Breast epithelium (tissue), 4 donors: ENCODE measurements around the gene NDFIP2. TPM values are rescaled to one million over a fixed set of nuclear protein-coding genes. Genes with fewer than 3 reads are reported as not detected.

Experiments used
- DNase-seq, 2 donors: peaks; one replicate each; pipeline ENCODE4 v3.0.0-alpha.2; 2019; ENCODE audit warnings: low spot score in 2 of 2
- H3K27ac ChIP-seq, 2 donors: fragments of 200-600 bp; sonication (generic) in 1 of 2; one replicate each; pipeline ENCODE4 v1.5.1; 2016 to 2019; ENCODE audit warnings: mild to moderate bottlenecking in 1 of 2
- H3K27me3 ChIP-seq, 2 donors: fragments of 200-600 bp; sonication (generic) in 1 of 2; one replicate each; pipeline versions ENCODE4 v1.5.1 to v1.6.0; 2017 to 2019; ENCODE audit warnings: control low read depth in 1 of 2, mild to moderate bottlenecking in 1 of 2
- H3K36me3 ChIP-seq: fragments of 200-600 bp; one replicate; pipeline ENCODE4 v1.5.1; 2019
- H3K4me1 ChIP-seq, 2 donors: fragments of 200-600 bp; sonication (generic); one replicate each; pipeline ENCODE4 v1.5.1; 2016 to 2019; ENCODE audit warnings: control low read depth in 1 of 2
- H3K4me3 ChIP-seq, 3 donors: fragments of 200-600 bp; sonication (generic); 1 replicate in 2 of 3; 2 replicates in 1 of 3; pipeline ENCODE4 v1.5.1; 2016 to 2019; ENCODE audit warnings: mild to moderate bottlenecking in 3 of 3, moderate library complexity in 2 of 3
- H3K9me3 ChIP-seq, 2 donors: fragments of 200-600 bp; sonication (generic) in 1 of 2; one replicate each; pipeline ENCODE4 v1.5.1; 2016 to 2019; ENCODE audit warnings: control low read depth in 1 of 2
- POLR2A ChIP-seq: fragments of 450-650 bp; IDR thresholded peaks from one replicate; pipeline ENCODE4 v1.6.1; 2016; ENCODE audit warnings: antibody characterized with exemption, mild to moderate bottlenecking, moderate library complexity
- POLR2AphosphoS5 ChIP-seq, 3 donors: sonication (generic); formaldehyde crosslinking; IDR thresholded peaks; one replicate each; pipeline ENCODE4 v1.6.1; 2017; ENCODE audit warnings: antibody characterized with exemption in 3 of 3
- intact Hi-C: fragments of 100-400 bp; cut with DNase I; formaldehyde crosslinking; loops from one replicate; pipeline ENCODE4 v1.15.1; 2023; ENCODE audit warnings: low total_unique reads
- total RNA-seq, 3 donors: library from RNA; depleted of rRNA; stranded (reverse); fragments of >200 nt; gene quantifications; one replicate each; pipeline ENCODE4 v1.1.0, GENCODE V29; 2016
- TF ChIP-seq, protein P1 (sequence below), 3 donors: fragments of 450-650 bp; IDR thresholded peaks; one replicate each; pipeline ENCODE4 v1.5.1; 2016 to 2017; ENCODE audit warnings: antibody characterized with exemption in 3 of 3, mild to moderate bottlenecking in 3 of 3, moderate library complexity in 3 of 3

NDFIP2 gene
- total RNA-seq, 3 donors from 2014 or later = 15.8 to 26.5 (median 22.6) TPM

DNA sequence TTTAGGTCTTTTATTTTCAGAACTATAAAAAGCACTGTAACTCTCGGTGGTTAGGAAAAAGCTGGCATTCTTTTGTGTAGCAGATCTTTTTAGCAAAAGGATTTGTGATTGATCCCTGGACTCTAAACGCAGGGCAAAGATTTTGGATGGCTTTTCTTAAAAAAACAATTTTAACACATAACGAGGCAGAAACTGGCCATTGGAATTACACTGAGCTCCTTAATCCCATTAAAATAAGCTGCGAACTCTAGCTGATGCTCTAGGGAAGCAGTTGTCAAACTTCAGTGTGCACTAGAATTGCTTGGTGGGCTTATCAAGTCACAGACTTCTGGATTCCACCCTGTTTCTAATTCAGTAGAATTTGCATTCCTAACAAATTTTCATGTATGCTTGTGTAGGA, 33.8 kb upstream of the NDFIP2 start:
- H3K27me3 ChIP-seq = no peaks in the 10 kb centered on the region
- no peak for DNase-seq
- no peak overlapping the region for H3K4me3 ChIP-seq
- H3K27ac ChIP-seq = no peak overlapping the region
- H3K4me1 ChIP-seq = no peaks in the 10 kb centered on the region
- no peaks in the 10 kb centered on the region for H3K36me3 ChIP-seq
- H3K9me3 ChIP-seq = no peaks in the 10 kb centered on the region
- intact Hi-C loops = no loop called here
- no peak for TF ChIP-seq POLR2AphosphoS5 (IDR thresholded peaks at IDR 0.05)
- TF ChIP-seq POLR2A = no peak
- TF ChIP-seq, protein P1, sequence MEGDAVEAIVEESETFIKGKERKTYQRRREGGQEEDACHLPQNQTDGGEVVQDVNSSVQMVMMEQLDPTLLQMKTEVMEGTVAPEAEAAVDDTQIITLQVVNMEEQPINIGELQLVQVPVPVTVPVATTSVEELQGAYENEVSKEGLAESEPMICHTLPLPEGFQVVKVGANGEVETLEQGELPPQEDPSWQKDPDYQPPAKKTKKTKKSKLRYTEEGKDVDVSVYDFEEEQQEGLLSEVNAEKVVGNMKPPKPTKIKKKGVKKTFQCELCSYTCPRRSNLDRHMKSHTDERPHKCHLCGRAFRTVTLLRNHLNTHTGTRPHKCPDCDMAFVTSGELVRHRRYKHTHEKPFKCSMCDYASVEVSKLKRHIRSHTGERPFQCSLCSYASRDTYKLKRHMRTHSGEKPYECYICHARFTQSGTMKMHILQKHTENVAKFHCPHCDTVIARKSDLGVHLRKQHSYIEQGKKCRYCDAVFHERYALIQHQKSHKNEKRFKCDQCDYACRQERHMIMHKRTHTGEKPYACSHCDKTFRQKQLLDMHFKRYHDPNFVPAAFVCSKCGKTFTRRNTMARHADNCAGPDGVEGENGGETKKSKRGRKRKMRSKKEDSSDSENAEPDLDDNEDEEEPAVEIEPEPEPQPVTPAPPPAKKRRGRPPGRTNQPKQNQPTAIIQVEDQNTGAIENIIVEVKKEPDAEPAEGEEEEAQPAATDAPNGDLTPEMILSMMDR (IDR thresholded peaks at IDR 0.05) = no peak

DNA sequence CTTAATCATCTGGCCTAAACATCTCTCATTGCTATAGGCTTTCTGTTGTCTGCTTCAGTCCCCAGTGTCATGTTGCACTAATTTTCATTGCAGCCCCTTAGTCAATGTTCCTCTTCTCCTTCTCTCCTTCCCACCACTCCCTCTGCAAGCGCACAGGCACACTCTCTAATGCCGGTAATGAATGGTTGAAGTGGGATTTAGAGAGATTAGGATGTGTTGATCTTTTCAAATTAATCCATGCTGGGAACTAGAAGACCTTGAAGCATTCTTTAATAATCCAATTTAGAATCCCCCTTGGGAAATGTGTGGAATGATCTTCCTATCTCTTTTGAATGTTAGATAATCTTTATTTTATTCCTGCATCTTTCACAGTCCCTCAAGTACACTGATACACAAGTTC, 33.2 kb upstream of the NDFIP2 start:
- DNase-seq = no peak
- Histone ChIP-seq H3K4me3 (no peak overlapping the region), H3K27ac (no peak overlapping the region), H3K4me1 (no peaks in the 10 kb centered on the region), H3K9me3 (no peaks in the 10 kb centered on the region), H3K27me3 (no peaks in the 10 kb centered on the region), H3K36me3 (no peaks in the 10 kb centered on the region)
- intact Hi-C loops = no loop called here
- TF ChIP-seq POLR2A (no peak), POLR2AphosphoS5 (IDR thresholded peaks at IDR 0.05) (no peak)
- TF ChIP-seq, protein P1 (IDR thresholded peaks at IDR 0.05) = no peak

DNA sequence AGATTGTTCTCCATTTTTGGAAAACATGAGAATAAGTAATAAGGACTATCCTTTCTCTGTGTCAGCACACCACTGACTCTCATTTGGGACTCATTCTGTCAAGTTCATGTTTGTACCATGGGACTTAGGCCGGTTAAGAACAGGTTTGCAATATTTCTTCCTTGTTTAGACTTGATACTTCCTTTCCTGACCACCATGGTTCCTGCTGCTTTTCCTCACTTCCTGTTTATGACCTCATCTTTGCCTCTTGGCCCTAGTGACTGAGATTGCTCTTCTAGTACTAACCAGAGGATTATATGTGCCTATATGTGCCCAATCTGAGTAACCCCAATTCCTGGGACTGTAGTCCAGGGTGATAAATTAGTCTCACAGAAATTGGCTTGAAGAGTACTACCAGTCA, 32.5 kb upstream of the NDFIP2 start:
- Histone ChIP-seq H3K4me1 (no peaks in the 10 kb centered on the region), H3K27ac (no peak overlapping the region), H3K36me3 (no peaks in the 10 kb centered on the region), H3K9me3 (no peaks in the 10 kb centered on the region), H3K27me3 (no peaks in the 10 kb centered on the region), H3K4me3 (no peak overlapping the region)
- intact Hi-C loops = no loop called here
- DNase-seq = no peak
- TF ChIP-seq, protein P1 (IDR thresholded peaks at IDR 0.05) = no peak
- no peak for TF ChIP-seq POLR2A
- no peak for TF ChIP-seq POLR2AphosphoS5 (IDR thresholded peaks at IDR 0.05)

DNA sequence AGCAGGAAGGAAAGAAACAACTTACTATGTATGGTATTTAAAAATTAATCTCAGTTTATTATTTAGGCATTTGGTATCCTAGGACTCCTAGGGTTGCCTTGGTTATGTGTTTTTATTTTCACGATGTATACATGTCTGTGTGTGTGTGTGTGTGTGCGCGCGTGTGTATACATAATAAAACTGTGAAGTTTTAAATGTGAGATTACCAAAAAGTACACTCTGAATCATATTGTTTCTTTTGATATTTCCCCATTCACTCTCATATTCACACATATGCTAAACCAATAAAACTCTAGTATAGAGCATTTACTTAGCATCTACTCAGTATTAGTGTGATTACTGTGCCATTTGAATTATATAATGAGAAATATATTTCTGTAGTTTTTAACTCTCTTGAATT, 30.8 kb upstream of the NDFIP2 start:
- Histone ChIP-seq H3K27ac (no peak overlapping the region), H3K9me3 (no peaks in the 10 kb centered on the region), H3K4me3 (no peak overlapping the region), H3K4me1 (no peaks in the 10 kb centered on the region), H3K36me3 (no peaks in the 10 kb centered on the region), H3K27me3 (peaks cover 0 to 4% of the 10 kb centered on the region in 2 donors)
- intact Hi-C loops = no loop called here
- DNase-seq = no peak
- TF ChIP-seq, protein P1 (IDR thresholded peaks at IDR 0.05) = no peak
- no peak for TF ChIP-seq POLR2AphosphoS5 (IDR thresholded peaks at IDR 0.05)
- TF ChIP-seq POLR2A = no peak

DNA sequence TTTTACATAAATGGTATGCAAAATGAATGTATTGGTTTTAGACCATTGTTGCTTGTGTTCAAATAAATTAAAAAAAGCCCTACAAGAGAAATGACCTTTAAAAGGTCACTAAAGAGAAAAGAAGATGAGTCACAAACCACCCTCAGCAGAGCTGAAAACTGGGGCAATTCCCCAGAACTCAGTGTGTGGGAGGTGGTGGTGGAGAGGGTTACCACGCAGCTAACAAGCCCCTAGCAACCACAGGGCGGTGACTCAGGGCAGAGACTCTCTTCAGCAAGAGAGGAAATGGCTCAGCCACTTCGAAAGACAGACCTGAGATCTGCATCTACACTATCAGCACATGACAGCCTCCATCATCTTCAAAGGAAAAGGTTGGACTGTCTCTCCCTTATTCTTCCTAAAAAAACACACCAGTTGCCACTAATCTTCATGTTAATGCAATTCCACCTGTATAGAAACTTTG, 29.4 kb upstream of the NDFIP2 start:
- Histone ChIP-seq H3K4me3 (no peak overlapping the region), H3K27me3 (peaks cover 0 to 4% of the 10 kb centered on the region in 2 donors), H3K27ac (no peak overlapping the region), H3K36me3 (no peaks in the 10 kb centered on the region), H3K9me3 (no peaks in the 10 kb centered on the region), H3K4me1 (no peaks in the 10 kb centered on the region)
- intact Hi-C loops = no loop called here
- TF ChIP-seq, protein P1 (IDR thresholded peaks at IDR 0.05) = no peak
- TF ChIP-seq POLR2AphosphoS5 (IDR thresholded peaks at IDR 0.05) (no peak), POLR2A (no peak)
- no peak for DNase-seq
